Skeletal muscle satellite cell (primary cell): ENCODE results near the gene LPGAT1.

Source experiments
- H3K27me3 ChIP-seq: 2 replicates; pipeline ENCODE4 v1.7.0; 2013; ENCODE audit warnings: low read length; ENCODE audit not compliant: control insufficient read depth, insufficient read depth
- H3K36me3 ChIP-seq: 2 replicates; pipeline ENCODE4 v1.7.0; 2013; ENCODE audit warnings: mild to moderate bottlenecking, control low read depth, low read length; ENCODE audit not compliant: insufficient read depth
- H3K4me1 ChIP-seq: 2 replicates; pipeline ENCODE4 v1.7.0; 2013; ENCODE audit warnings: low read length; ENCODE audit not compliant: control insufficient read depth, insufficient read depth
- H3K4me2 ChIP-seq: 2 replicates; pipeline ENCODE4 v1.7.0; 2013; ENCODE audit warnings: mild to moderate bottlenecking, low read length
- H3K4me3 ChIP-seq: 2 replicates; pipeline ENCODE4 v1.7.0; 2013; ENCODE audit warnings: low read length
- H3K9ac ChIP-seq: 2 replicates; pipeline ENCODE4 v1.7.0; 2013; ENCODE audit warnings: mild to moderate bottlenecking, low read depth, low read length, moderate library complexity
- H3K9me3 ChIP-seq: replicated peaks from 2 replicates; pipeline ENCODE4 v1.7.0; 2013; ENCODE audit warnings: mild to moderate bottlenecking, control low read depth, low read length

The LPGAT1 gene

DNA sequence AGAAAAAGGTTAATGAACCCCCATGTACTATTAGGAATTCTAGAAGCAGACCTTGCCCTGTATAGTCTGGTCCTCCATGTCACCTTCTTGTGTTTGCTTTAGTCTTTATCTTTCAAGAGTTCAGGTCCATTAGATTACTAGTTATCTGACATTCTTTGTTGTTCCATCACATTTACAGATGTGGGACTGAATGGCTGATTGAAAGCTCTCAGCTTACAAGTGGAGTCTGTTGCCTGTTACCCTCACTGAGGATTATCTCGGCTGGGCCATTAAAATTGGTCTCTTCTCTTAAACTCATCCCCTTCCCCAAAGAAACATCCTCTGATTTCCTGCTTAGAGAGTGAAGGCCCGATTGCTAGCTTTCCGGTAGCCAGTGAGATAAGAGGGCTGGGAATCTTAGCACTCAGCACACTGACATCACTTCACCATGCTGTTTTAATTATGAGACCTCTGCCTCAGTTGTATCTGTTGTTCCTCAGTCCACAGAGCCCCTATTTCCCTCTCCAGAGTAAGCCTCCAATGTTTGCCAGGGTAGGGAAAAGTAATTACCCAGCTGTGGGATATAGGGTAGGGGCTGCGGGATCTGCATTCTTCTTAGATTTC, 76.8 kb downstream of the LPGAT1 start:
- H3K36me3 ChIP-seq: peaks cover 5% of the 10 kb centered on the region

DNA sequence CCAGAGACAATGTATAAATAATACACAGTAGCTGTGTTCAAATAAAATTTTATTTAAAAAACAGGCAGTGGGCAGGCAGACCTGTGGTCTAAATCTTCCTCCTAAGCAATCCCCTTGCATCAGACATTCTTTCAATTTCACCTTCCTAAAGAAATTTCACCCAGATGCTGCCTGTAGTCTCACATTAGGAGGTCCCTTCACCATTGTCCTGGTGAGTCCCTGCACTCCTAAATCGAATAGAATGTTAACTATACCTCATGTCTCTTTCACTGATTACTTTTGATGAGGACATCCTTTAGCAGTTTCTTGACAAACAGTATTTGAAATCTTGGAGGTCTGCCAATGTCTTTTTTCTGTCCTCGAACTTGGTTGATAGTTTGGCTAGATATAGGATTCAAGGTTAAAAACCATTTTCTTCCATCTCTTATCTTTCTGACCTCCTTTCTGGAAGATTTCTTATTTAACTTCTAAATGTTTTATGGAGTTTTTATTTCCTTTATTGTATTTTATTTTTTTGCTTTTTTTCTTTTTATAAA, 77.5 kb downstream of the LPGAT1 start:
- H3K4me1 ChIP-seq: no peaks in the 10 kb centered on the region
- H3K36me3 ChIP-seq: peaks cover 5% of the 10 kb centered on the region
- H3K4me2 ChIP-seq: no peak overlapping the region
- H3K27me3 ChIP-seq: no peaks in the 10 kb centered on the region
- no peaks in the 10 kb centered on the region for H3K9me3 ChIP-seq
- no peak overlapping the region for H3K9ac ChIP-seq
- H3K4me3 ChIP-seq: no peak overlapping the region

More for the DNA sequence above, 76.8 kb downstream of the LPGAT1 start:
- Histone ChIP-seq H3K4me1 (no peaks in the 10 kb centered on the region), H3K9me3 (no peaks in the 10 kb centered on the region), H3K4me3 (no peak overlapping the region), H3K4me2 (no peak overlapping the region), H3K9ac (no peak overlapping the region), H3K27me3 (no peaks in the 10 kb centered on the region)

DNA sequence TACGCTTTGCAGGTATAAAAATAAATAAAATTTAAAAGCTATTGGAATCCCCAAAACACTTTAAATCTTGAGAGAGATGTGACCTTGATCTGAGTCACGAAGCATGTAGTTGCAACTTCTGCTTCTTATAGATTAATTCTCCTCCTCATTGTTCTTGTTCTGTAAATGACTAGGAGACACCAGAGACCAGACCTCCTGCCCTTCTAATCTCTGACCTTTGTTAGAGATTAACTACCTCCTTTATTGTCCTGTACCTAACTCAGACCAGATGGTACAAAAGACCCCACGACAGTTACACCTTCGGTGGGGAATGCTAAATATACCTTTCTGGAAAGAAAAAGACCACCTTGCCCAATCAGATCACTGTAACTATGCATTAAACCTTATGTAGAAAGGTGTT, 78.2 kb downstream of the LPGAT1 start:
- H3K36me3 ChIP-seq: peaks cover 5% of the 10 kb centered on the region
- no peak overlapping the region for H3K9ac ChIP-seq
- no peaks in the 10 kb centered on the region for H3K27me3 ChIP-seq
- no peak overlapping the region for H3K4me3 ChIP-seq
- no peaks in the 10 kb centered on the region for H3K9me3 ChIP-seq
- H3K4me2 ChIP-seq: no peak overlapping the region
- H3K4me1 ChIP-seq: no peaks in the 10 kb centered on the region

DNA sequence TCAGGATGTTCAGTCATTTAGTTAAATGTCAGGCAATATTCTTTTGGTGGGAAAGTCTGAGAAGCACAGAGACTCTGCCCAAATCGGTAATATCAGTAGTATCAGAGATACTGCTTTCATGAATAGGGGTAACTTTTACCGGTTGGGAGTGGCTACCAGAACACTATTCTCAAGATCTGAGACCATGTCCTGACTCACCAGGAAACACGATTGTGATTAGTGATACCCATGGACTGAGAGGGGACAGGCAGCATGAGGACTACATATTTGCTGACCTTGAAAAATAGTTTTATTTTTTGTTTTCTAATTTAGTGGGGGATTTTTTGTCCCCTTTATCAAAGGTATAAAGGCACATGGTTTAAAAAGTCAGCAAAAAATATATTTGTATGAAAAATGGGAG, 79.1 kb downstream of the LPGAT1 start:
- Histone ChIP-seq H3K9ac (no peak overlapping the region), H3K4me2 (no peak overlapping the region), H3K27me3 (no peaks in the 10 kb centered on the region), H3K36me3 (peaks cover 5% of the 10 kb centered on the region), H3K9me3 (no peaks in the 10 kb centered on the region), H3K4me3 (no peak overlapping the region), H3K4me1 (no peaks in the 10 kb centered on the region)

DNA sequence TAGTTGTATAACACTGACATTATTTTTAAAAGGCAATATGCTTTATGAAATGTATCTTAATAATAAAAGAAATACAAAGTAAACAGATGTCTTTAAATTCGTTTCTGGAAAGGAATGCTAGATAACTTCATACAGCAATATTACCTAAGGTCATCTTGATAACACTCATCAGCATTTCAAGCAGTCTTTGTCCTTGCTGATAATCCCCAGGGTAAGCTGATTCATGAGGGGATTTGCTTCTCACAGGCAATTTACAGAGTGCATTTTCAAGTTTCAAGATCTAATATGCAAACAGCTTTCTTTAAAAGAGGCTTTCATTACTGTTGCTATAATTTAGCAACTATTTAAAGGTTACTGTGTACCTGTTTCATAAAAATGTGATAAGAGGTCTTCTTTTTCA, 80.0 kb downstream of the LPGAT1 start:
- Histone ChIP-seq H3K27me3 (no peaks in the 10 kb centered on the region), H3K4me1 (no peaks in the 10 kb centered on the region), H3K4me2 (no peak overlapping the region)

DNA sequence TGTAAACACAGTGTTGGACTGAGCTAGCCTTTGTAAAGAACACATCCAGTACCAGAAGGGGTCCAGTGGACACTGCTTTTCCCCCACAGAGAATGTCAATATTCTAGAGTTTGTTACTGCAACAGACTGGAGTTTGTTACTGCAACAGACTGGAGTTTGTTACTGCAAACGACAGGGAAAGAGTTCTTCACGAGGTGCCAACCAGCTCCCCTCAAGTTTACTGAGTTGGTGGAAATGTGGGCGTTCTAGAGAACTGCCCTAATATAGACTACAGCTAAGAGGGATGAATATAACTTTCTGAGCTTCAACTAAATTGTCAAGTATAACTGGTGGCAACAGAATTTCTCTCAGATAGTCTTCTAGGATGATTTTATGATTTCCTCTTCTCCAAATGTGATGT, 81.3 kb downstream of the LPGAT1 start:
- Histone ChIP-seq H3K9ac (no peak overlapping the region), H3K36me3 (peaks cover 5% of the 10 kb centered on the region), H3K4me3 (no peak overlapping the region), H3K4me2 (no peak overlapping the region), H3K9me3 (no peaks in the 10 kb centered on the region), H3K4me1 (no peaks in the 10 kb centered on the region), H3K27me3 (no peaks in the 10 kb centered on the region)

More for the DNA sequence above, 80.0 kb downstream of the LPGAT1 start:
- Histone ChIP-seq H3K9me3 (no peaks in the 10 kb centered on the region), H3K4me3 (no peak overlapping the region), H3K9ac (no peak overlapping the region), H3K36me3 (peaks cover 5% of the 10 kb centered on the region)

DNA sequence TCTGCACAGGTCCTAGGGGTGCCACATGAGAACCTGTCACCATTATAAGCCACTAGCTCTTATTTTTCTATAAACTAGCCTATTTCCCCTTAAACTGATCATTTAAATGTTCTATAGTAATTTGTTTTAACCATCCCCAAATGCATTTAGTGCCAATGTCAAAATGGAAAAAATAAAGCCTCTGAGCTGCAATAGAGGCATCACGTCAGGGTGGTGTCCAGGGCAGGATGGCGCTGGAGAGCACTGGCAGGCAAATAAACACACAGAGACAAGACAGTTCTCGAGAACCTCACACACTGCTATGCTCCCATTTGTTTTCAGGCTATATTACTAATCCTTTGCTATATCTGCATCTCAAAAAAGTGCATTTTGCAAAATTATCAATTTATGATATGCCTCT, 81.8 kb downstream of the LPGAT1 start:
- Histone ChIP-seq H3K36me3 (peaks cover 5% of the 10 kb centered on the region), H3K4me3 (no peak overlapping the region), H3K9ac (no peak overlapping the region), H3K27me3 (no peaks in the 10 kb centered on the region), H3K4me2 (no peak overlapping the region), H3K9me3 (no peaks in the 10 kb centered on the region), H3K4me1 (no peaks in the 10 kb centered on the region)

DNA sequence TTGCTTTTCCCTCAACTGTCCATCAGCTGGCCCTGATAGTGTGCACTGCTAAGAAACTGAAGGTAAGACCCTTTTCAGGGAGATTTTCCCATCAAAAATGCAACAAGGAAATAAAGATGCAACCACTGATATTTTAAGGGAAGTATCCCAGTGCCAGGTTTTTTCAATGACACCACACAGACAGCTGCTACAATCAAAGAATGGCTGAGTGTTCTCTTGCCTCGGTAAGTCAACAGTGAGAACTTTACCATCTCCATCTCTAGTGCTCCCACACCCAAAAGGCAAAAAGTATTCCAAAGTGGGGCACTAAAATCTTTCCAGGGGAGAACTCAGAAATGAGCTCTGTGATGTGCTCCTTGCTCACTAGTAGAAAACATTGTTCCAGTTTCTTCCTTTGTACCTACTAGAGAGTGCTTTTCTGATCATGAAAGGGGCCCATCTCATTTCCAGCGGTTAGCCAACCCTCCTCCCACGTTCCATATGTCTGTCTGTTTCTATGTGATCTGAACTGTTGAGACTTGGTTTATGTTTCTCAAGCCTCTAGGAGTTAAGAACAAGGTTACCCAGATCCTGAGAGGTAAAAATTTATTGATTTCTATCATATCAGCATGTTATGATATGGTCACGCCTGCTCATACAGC, 87.6 kb downstream of the LPGAT1 start:
- Histone ChIP-seq H3K9ac (no peak overlapping the region), H3K9me3 (no peaks in the 10 kb centered on the region), H3K4me2 (no peak overlapping the region), H3K4me3 (no peak overlapping the region), H3K4me1 (peaks cover 8% of the 10 kb centered on the region), H3K27me3 (no peaks in the 10 kb centered on the region), H3K36me3 (no peaks in the 10 kb centered on the region)

DNA sequence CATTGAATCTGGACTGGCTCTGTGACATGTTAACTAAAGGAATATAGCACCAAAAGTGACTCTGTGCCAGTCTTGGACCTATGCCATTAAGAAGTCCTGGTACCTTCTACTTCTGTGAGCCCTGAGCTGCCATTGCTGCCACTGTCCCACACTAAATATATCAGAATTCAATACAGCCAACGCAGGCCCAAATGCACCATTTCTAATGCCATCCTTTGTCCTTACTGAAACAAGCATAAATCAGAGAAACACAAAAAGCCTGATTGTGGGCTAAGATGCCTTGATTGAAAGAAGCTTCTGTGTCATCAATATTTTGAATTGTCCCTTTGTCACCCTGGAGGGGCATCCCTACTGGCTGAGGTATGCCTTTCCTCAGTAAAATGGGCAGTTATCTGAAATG, 88.3 kb downstream of the LPGAT1 start:
- no peaks in the 10 kb centered on the region for H3K36me3 ChIP-seq

DNA sequence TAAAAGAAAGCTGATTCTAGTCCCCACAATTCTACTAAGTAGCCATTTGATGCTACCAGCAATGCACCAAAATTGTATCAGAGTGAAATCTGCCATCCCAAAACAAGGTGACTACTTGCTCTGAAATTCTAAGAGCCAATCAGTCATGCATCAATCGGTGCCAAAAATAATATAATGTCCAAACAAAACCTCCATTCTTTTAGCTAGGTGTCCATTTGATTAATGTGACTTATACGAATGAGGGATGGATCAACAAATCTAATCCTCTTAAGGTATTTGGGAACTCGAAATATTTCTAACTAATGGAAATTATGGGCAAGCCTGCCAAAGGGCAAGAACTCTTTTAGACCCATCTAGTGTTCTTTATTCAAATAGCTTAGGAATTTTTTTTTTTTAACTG, 88.8 kb downstream of the LPGAT1 start:
- no peak overlapping the region for H3K9ac ChIP-seq
- H3K27me3 ChIP-seq: no peaks in the 10 kb centered on the region
- H3K36me3 ChIP-seq: no peaks in the 10 kb centered on the region
- H3K4me3 ChIP-seq: no peak overlapping the region
- no peak overlapping the region for H3K4me2 ChIP-seq
- peaks cover 8% of the 10 kb centered on the region for H3K4me1 ChIP-seq
- no peaks in the 10 kb centered on the region for H3K9me3 ChIP-seq

More for the DNA sequence above, 88.3 kb downstream of the LPGAT1 start:
- H3K4me1 ChIP-seq: peaks cover 8% of the 10 kb centered on the region
- H3K4me2 ChIP-seq: no peak overlapping the region
- no peaks in the 10 kb centered on the region for H3K27me3 ChIP-seq
- H3K4me3 ChIP-seq: no peak overlapping the region
- no peaks in the 10 kb centered on the region for H3K9me3 ChIP-seq
- H3K9ac ChIP-seq: no peak overlapping the region

DNA sequence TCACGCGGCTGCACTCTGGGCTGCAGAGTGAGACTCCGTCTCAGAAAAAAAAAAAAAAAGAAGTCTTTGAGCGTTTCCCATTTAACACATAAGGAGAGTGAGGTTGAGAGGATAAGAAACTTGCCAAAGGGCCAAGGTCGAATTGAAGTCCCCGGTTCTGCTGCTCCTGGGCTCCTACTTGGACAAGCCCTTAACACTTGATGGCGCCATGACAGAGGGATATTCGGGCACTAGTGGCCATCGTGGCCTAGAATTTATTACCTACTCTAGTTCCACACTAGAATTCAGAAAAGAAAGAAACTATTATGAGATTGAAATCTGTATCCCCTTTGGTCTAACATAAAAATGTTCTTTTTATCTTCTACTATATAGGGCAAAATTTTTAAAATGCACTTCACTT, 89.4 kb downstream of the LPGAT1 start:
- H3K36me3 ChIP-seq: no peaks in the 10 kb centered on the region
- no peaks in the 10 kb centered on the region for H3K27me3 ChIP-seq
- H3K4me2 ChIP-seq: no peak overlapping the region
- no peaks in the 10 kb centered on the region for H3K9me3 ChIP-seq
- peaks cover 9% of the 10 kb centered on the region for H3K4me1 ChIP-seq
- H3K4me3 ChIP-seq: no peak overlapping the region
- H3K9ac ChIP-seq: no peak overlapping the region
